GM23338 (cell line): Measurements from ENCODE around the gene NSG1.

Experiments
- CREB1 ChIP-seq: fragments of 250-450 bp; sonication (Bioruptor Pico); IDR thresholded peaks from 2 replicates; pipeline ENCODE4 v1.5.0; 2020; ENCODE audit warnings: low read depth, mild to moderate bottlenecking, moderate library complexity
- EZH2 ChIP-seq: fragments of 200-600 bp; sonication (generic); IDR thresholded peaks from one replicate; pipeline ENCODE4 v1.8.0; 2017; ENCODE audit warnings: antibody characterized with exemption, mild to moderate bottlenecking, low read depth; ENCODE audit not compliant: unreplicated experiment
- EZH2phosphoT487 ChIP-seq: fragments of 200-600 bp; sonication (generic); IDR thresholded peaks from one replicate; pipeline ENCODE4 v1.8.1; 2018; ENCODE audit warnings: antibody characterized with exemption; ENCODE audit not compliant: unreplicated experiment
- JUNB ChIP-seq: IDR thresholded peaks from one replicate; pipeline ENCODE4 v1.6.1; 2016; ENCODE audit warnings: antibody characterized with exemption; ENCODE audit not compliant: unreplicated experiment
- NANOG ChIP-seq: IDR thresholded peaks from 2 replicates; pipeline ENCODE4 v1.6.1; 2016; ENCODE audit warnings: antibody characterized with exemption, borderline replicate concordance
- POLR2AphosphoS5 ChIP-seq: IDR thresholded peaks from 2 replicates; pipeline ENCODE4 v1.6.1; 2016; ENCODE audit warnings: antibody characterized with exemption, low read depth
- STAT1 ChIP-seq: IDR thresholded peaks from one replicate; pipeline ENCODE4 v1.6.1; 2016; ENCODE audit warnings: antibody characterized with exemption; ENCODE audit not compliant: unreplicated experiment
- ZNF114 ChIP-seq: fragments of 250-450 bp; sonication (Bioruptor Pico); IDR thresholded peaks from 2 replicates; pipeline ENCODE4 v1.5.0; 2020; ENCODE audit warnings: mild to moderate bottlenecking, moderate library complexity
- ZNF331 ChIP-seq: fragments of 250-450 bp; sonication (Bioruptor Pico); IDR thresholded peaks from 2 replicates; pipeline ENCODE4 v1.5.0; 2020; ENCODE audit warnings: low read depth, mild to moderate bottlenecking, moderate library complexity
- TF ChIP-seq, protein P1 (sequence below), 2 experiments: fragments of 200-600 bp in 1 of 2; sonication (generic) in 1 of 2; conservative IDR thresholded peaks; 2 replicates each; pipeline versions ENCODE4 v1.5.1 to v1.6.1; 2016 to 2017; ENCODE audit warnings: antibody characterized with exemption in 2 of 2, low read depth in 2 of 2, mild to moderate bottlenecking in 2 of 2, moderate library complexity in 1 of 2
- TF ChIP-seq, protein P2 (sequence below): IDR thresholded peaks from one replicate; pipeline ENCODE4 v1.6.1; 2018; ENCODE audit warnings: antibody characterized with exemption; ENCODE audit not compliant: unreplicated experiment
- TF ChIP-seq, protein P3 (sequence below): IDR thresholded peaks from 2 replicates; pipeline ENCODE4 v1.6.1; 2016; ENCODE audit warnings: antibody characterized with exemption

DNA sequence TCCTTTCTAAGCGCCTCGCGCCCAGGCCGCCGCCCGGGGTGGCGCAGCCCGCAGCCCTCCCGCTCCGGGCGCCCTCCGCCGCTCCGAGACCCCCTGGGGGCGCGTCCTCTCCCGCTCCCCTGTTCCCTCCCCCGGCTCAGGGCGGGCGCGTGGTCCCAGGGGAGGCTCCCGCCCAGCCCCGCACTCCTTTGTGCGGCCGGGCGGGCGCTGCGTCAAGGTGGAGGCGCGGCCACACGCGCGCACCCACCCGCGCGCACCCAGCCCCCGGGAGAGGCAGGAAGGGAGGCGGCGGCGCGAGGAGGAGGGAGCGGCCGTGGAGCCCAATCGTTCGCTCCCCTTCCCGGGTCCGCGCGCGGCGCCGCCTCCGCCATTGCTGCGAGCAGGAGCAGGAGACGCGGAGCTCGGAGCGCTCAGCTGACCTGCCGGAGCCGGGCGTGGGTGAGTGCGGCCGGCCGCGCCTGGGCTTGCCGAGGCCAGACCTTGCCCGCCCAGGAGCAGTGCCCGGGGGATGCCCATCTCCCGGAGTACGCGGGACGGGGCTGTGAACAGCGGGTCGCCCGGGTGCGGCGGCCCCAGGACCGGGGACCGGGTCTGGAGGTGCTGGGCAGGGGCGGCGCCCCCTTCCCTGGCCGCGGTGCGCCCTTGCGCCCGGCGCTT is at the start of gene NSG1:
- TF ChIP-seq, protein P1, sequence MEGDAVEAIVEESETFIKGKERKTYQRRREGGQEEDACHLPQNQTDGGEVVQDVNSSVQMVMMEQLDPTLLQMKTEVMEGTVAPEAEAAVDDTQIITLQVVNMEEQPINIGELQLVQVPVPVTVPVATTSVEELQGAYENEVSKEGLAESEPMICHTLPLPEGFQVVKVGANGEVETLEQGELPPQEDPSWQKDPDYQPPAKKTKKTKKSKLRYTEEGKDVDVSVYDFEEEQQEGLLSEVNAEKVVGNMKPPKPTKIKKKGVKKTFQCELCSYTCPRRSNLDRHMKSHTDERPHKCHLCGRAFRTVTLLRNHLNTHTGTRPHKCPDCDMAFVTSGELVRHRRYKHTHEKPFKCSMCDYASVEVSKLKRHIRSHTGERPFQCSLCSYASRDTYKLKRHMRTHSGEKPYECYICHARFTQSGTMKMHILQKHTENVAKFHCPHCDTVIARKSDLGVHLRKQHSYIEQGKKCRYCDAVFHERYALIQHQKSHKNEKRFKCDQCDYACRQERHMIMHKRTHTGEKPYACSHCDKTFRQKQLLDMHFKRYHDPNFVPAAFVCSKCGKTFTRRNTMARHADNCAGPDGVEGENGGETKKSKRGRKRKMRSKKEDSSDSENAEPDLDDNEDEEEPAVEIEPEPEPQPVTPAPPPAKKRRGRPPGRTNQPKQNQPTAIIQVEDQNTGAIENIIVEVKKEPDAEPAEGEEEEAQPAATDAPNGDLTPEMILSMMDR (conservative IDR thresholded peaks at IDR 0.05; ENCODE audit: low read depth in 2 of 2), result no peak
- TF ChIP-seq EZH2phosphoT487 (no peak), POLR2AphosphoS5 (no peak), EZH2 (no peak), ZNF114 (CRISPR knock-in tag) (no peak), CREB1 (no peak), NANOG (no peak), JUNB (no peak), STAT1 (no peak), ZNF331 (CRISPR knock-in tag) (no peak)
- TF ChIP-seq, protein P2, sequence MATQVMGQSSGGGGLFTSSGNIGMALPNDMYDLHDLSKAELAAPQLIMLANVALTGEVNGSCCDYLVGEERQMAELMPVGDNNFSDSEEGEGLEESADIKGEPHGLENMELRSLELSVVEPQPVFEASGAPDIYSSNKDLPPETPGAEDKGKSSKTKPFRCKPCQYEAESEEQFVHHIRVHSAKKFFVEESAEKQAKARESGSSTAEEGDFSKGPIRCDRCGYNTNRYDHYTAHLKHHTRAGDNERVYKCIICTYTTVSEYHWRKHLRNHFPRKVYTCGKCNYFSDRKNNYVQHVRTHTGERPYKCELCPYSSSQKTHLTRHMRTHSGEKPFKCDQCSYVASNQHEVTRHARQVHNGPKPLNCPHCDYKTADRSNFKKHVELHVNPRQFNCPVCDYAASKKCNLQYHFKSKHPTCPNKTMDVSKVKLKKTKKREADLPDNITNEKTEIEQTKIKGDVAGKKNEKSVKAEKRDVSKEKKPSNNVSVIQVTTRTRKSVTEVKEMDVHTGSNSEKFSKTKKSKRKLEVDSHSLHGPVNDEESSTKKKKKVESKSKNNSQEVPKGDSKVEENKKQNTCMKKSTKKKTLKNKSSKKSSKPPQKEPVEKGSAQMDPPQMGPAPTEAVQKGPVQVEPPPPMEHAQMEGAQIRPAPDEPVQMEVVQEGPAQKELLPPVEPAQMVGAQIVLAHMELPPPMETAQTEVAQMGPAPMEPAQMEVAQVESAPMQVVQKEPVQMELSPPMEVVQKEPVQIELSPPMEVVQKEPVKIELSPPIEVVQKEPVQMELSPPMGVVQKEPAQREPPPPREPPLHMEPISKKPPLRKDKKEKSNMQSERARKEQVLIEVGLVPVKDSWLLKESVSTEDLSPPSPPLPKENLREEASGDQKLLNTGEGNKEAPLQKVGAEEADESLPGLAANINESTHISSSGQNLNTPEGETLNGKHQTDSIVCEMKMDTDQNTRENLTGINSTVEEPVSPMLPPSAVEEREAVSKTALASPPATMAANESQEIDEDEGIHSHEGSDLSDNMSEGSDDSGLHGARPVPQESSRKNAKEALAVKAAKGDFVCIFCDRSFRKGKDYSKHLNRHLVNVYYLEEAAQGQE, result no peak
- TF ChIP-seq, protein P3, sequence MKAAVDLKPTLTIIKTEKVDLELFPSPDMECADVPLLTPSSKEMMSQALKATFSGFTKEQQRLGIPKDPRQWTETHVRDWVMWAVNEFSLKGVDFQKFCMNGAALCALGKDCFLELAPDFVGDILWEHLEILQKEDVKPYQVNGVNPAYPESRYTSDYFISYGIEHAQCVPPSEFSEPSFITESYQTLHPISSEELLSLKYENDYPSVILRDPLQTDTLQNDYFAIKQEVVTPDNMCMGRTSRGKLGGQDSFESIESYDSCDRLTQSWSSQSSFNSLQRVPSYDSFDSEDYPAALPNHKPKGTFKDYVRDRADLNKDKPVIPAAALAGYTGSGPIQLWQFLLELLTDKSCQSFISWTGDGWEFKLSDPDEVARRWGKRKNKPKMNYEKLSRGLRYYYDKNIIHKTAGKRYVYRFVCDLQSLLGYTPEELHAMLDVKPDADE, result no peak
